HG02610 (cell line): ENCODE results near the gene LAMB4.

ENCODE experiments used
- ATAC-seq: cut with Tn5 transposase; IDR thresholded peaks from one replicate; pipeline ENCODE4 v1.9.1; 2021; ENCODE audit warnings: mild to moderate bottlenecking, moderate library complexity; ENCODE audit not compliant: unreplicated experiment

The LAMB4 gene

GRCh38 chr7:107973861-107974260 is 156.3 kb downstream of the LAMB4 start:
- no peak for ATAC-seq
